NCI-H2196 treated with DMSO at 0.1 percent for 48 hours (cell line): ENCODE data around the gene THSD7A.

Experiments
- DNase-seq: peaks from one replicate; lab custom pipeline; 2025; ENCODE audit not compliant: unreplicated experiment; lab: John Stamatoyannopoulos, UW

Gene THSD7A

DNA sequence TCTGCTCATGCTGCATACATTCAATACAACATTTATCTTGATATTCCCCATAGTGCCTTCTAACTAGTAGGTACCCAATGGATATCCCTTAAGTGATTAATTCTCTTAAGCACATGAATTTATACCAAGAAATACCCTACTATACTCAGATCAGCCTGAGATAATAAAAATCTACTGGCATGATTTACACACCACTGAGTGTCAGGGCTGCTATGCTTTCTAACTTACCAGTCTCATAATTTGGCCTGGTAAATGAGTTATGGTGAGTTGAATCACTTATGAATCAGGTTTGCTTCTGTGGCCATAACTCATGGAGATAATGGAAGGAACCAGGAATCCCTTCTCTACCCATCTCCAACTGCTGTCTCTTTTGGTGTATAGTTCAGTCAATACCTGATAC lies 122.8 kb downstream of the THSD7A start:
- DNase-seq = no peak

DNA sequence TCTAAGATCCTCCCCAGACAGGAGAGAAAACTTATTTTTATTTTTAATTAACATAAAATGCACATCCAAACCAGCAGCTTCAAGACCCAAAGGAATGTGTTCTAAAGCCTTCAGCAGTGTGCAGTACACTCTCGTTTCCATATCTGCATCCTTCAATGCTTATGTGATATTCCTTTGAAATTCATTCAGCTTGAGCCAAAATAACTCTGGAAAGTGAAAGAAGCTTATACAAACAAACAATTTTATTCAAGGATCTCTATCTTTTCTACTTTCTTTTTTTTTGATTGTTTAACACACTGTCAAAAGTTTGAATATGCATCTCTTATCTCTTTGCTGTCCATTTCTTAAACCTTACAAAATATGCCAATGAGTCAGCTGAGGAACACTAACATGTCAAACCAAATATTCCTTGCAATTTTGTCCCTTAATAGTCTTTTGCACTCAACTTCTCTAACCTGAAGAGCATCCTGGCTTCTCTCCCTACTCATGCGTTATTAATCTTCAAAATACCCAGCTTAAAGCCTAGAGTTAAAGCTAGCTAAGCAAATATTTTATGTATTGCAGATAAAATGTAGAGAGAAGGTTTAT lies 124.3 kb downstream of the THSD7A start:
- no peak for DNase-seq

DNA sequence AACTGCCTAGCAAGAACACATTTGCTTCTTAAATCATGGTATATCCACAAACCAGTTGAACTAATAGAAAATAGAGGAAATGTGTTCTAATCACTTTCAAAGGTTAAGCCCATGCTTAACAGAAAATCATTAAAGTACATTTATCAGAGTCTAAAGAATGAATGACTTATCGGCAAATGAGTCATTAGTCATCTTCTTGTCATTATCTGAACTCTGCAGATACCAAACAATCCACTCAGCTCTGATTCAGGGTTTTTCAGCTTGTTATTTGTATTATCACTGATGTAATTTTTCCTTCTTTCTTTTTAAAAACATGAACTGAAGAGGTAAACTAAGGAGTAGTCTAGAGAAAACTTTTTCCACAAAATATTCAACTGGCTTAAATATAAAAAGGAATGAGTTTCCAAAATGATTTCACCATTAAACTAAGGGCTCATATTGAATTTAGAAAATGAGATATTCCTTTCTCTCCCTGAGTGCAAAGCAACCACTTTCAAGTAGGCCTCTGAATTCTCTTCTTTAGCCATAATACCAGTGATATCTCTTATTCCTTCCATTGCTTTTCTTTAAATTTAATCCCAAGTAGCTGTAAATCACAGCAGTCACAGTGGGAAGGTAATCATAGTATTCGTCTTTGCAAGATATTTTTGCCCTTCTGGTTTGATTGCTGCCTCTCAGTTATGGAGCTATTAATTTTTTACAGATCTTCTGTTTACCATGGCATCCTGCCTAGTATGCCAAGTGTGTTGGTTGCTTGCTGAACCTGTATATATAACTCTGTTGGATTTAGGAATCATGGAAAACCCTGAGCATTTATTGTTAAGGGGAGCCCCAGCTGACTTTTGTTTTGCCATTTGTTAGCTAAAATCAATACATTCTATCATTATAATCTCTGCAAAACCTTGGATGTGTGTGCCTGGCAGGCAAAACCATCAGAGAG lies 125.1 kb downstream of the THSD7A start:
- DNase-seq = no peak

DNA sequence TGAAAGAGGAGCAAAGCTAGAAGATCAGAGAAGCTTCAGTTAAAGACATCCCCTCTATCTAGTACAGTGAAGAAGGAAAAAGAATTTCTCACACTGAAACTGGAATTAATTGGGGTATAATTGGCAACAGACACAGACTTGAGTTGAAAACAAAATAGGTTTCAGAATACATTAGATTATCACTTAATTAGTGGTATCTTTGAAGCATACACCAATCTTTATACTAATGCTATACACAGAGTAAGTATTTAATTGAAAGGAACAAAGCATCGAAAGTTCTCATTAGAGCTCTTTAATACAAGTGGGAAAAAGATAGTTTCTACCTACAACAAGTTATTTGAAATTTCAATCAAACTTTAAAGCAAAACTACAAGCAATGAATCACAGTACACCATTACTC lies 128.2 kb downstream of the THSD7A start:
- DNase-seq = no peak

DNA sequence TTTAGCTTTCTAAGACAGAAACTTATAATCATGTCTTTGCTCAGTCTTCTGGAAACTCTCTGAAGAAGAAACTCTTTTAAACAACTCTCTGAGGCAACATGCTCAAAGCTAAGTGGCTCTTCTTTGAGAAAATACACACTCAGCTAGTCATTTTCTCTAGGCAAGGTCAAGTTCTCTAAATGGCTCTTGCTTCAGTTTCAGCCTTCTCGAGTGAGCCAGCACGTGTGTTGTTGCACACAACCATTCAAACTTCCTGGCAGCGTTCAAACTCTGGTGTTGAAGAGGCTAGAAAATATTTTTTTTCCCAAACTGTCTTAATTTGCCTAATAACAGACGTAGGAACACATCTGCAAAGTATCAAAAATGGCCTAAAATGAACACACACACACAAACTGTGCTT lies 129.1 kb downstream of the THSD7A start:
- DNase-seq = no peak

DNA sequence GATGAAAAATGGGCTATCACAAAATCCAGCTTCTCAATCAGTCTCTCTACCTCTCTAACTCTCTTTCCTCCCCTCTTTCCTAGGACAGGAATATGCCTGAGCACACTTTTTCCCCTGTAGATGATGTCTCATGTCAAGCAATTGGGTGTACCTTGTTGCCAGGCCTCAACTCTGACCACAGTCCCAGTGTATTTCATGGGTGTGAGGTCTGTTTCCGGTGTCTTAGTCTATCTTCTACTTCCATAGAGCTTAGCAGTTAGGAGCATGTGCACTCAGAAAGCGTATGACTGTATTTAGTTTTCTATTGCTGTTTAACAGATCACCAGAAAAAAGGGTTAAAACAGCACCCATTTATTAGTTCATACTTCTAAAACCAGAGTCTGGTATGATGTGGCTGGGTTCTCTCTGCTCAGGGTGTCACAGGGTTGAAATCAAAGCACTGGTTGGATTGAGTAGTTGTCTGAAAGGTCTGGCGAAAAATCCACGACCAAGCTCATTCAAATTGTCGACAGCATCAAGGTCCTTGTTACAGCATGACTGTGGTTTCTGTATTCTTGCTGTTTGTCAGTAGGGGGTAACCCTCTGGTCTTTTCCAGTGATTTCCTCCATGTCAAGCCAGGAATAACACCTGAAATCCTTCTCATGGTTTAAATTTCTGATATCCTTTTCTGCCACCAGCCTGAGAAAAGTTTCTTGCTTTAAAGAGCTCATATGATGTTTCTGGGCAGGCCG lies 130.0 kb downstream of the THSD7A start:
- no peak for DNase-seq

DNA sequence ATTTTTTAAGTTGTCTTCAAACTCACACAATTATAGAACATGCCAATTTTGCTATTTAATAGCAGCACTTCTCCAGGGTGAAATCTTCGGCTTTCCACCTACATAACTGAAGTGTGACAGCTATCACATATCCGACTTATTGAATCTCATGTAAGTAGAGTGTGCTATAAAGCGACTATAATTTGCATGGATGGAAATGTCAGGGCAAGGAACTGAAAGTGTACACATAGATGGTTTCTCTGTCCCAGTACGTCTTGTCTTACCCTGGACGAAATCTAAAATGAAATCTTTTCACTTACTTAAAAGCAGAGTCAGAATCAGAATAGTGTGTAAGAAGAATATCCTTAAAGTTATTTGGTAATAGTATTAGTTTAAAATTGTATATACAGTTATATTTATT lies 132.3 kb downstream of the THSD7A start:
- DNase-seq = no peak

DNA sequence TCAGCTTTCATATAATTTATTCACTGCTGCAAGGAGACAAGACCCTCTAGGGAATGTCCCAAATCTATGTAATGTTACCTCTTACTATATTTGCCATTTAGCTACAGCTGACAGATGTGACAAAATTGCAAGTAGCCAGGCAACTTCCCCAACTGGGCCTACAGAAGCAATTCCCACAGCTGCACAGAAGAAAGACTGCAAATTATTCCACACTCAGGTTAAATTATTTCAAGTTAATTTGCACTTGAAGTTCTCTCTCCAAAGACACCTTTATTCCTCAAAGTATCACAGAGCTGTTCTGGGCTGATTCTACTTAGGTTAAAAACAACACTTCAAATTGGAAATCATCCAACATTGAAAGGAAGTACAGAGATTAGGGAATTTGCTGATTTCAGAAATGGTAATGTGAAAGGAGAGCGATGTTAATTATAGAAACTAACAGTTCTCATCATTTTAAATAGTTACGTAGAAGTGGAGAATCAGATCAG lies 133.6 kb downstream of the THSD7A start:
- DNase-seq = no peak

DNA sequence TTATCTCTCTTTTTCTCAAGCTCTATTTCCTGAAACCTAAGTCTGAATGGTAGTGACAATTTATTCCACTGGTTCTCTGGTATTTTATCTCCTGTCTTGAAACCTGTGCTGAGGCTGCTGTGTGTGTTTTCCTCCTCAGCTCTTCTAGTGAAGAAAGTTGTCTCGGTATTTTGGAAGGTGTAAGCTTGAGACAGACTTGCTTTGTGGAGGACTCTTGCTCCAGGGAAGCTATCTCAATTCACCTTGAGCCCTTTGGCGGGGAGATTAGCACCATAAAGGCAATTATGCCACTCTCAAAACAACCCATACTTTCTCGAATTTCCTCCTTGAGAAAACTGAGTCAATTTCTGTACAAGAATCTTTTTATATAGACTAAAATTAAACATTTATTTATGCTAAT lies 141.6 kb downstream of the THSD7A start:
- DNase-seq = no peak

DNA sequence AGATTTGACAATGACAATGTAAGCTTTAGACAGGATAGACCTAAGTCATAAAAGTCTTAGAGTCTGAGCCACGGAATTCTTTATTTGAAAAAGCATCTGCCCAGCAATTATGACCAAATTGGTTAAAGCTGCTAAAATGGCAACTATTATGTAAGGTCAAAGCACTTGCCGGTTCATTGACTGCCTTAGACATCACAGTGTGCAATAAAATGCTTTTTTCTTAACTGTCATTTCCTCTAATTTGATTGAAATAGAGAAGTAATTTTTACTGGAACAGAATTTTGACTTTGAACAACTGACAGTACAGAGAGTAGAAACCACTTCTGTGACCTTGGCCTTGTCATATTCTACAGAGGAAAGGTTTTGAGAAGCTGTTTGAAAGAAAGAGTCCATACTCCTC lies 142.9 kb downstream of the THSD7A start:
- DNase-seq = no peak

DNA sequence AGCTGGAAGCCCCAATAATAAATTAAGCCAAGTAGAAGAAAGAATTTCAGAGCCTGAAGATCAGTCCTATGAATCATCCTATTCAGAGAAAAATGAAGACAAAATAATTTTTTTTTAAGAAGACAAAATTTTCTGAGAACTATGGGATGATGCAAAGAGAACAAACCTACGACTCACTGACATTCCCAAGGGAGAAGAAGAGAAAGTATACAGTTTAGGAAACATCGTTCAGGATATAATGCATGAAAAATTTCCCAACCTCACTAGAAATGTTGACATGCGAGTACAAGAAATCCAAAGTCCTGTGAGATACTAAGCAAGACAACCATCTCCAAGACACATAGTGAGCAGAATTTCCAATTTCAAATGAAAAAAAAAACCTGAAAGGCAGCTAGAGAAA lies 150.5 kb downstream of the THSD7A start:
- no peak for DNase-seq

DNA sequence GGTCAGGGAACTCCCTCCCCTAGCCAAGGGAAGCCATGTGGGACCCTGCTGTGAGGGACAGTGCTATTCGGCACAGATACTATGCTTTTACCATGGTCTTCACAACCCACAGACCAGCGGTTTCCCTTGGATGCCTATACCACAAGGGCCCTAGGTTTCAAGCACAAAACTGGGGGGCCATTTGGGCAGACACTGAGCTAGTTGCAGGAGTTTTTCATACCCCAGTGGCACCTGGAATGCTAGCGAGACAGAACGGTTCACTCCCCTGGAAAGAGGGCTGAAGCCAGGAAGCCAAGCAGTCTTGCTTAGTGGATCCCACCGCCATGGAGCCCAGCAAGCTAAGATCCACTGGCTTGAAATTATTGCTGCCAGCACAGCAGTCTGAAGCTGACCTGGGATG lies 156.8 kb downstream of the THSD7A start:
- DNase-seq = no peak

DNA sequence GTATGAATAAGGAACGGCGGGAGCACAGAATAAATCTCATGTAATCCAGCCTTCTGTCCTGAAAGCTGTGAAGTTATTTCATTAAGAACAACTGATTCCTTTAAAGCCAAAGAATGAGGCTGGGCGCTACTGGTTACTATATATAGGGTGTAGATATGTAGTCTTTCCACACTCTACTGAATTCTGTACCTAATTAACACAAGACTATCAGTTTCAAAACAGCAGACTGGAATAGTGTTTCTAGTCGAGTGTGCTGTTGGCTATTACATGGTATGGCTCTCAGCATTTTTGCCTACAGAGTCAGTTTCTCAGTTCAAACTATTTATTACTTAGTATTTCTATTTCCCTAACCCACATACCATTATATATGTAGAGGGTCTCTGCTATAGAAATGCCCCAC lies 163.3 kb downstream of the THSD7A start:
- DNase-seq = no peak

DNA sequence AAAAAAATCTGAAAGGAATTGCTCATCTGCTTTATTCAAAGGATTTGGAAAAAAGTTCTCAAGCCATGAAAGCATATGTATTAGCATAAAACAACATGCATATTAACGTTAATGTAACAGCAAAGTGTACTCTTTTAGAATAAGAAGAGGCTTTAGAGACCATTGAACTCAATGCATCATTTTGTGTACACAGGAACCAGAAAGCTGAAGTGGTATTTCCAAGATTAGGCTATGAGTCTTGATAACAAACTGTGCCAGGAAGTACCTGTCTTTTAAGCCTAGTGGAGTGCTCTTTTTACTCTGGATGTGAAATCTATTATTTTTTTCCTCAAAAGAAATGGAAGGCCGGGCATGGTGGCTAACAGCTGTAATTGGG lies 164.2 kb downstream of the THSD7A start:
- no peak for DNase-seq

DNA sequence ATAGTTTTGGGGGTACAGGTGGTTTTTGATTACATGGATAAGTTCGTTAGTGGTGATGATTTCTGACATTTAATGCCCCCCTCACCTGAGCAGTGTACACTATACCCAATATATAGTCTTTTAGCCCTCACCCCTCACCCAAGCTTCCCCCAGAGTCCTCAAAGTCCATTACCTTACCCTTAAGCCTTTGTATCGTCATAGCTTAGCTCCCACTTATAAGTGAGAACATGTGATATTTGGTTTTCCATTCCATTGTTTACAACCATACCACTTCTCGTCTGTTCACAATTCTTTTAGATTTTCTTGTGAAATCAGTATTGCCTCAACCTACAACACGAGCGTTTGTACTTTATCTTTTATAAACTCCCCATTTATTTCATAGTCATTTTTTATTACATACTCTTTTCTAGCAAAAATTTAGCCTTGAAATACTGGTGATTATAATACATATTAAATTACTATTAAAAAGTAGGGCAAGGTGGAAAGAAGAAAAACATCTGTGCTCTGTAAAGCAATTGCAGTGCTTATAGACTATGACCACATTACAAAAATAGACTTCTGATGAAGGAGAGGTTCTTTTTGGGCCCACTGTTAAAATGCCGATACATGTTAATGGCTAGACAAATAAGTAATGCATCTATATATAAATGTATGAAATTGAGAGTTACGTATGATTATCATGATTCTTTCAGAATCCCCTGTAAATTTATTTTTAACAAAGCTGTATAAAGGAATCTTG lies 164.8 kb downstream of the THSD7A start:
- no peak for DNase-seq

DNA sequence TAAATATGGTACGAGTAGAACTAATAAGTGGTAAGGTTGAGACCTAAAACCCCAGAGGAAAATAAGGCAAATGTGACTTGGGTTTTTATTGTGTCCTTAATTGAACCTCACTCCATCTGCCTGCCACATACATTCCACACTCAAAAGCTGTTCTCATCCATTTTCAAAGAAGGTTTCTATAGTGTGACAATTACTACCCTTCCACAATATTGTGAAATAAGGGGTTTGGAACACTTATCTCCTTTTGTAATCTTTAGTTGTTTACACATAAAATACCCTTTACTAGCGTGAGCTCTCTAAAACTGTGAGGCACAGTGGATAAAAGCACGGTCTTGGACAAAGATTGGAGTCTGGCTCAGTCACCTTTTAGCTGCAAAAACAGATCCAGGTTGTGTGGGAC lies 166.6 kb downstream of the THSD7A start:
- no peak for DNase-seq

DNA sequence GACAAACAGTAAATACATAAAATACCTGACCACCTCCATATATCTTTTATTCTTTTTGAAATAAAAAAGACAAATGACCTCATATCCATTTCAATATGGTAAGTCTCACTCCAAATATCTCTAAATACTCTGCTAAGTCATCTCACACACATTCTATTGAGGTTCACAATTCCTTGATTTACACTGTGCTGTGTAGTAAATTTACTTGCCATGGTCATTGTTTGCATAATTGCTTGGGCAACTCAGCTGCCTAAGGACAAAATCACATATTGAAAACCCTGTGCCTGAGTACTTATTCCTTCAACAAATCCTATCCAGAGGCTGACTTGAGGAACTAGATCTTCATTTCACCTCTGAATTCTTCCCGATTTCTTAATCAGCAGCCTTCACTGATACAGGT lies 176.4 kb downstream of the THSD7A start:
- no peak for DNase-seq

DNA sequence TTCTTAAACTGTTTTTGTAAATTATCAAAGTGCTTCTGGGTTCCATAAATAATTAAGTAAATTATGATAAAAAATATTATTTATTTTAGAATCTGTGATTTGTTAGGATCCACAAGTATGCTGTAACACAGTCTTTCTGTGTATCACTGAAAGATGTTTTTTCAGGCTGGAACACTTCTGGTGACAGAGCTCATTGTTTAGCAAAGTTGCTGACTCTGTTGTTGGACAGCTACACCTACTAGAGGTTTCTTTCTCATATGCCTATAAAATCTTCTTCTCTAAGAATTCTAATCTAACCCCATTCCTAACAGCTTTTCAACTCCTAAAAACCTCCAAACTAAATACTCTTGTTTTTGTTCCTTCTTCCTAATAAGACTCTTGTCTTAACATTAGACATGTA lies 176.8 kb downstream of the THSD7A start:
- DNase-seq = no peak

DNA sequence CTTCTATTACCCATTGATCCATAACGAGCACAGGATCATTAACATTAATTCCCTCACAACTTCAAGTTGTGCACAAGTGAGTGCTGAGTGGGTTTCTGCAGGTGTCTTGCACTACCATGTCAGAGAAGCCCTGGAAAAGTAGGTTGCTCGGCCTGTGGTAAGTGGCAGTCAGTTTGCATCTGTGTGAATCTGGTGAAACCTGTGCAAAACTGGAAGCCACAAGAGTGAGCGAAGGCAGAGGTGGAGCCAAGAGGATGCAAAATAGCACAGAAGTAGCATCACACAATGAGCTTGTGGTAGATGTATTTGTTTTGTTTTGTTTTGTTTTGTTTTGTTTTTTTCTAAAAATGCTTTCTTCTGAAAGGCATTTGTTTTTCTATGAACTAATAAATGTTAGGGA lies 181.5 kb downstream of the THSD7A start:
- no peak for DNase-seq

DNA sequence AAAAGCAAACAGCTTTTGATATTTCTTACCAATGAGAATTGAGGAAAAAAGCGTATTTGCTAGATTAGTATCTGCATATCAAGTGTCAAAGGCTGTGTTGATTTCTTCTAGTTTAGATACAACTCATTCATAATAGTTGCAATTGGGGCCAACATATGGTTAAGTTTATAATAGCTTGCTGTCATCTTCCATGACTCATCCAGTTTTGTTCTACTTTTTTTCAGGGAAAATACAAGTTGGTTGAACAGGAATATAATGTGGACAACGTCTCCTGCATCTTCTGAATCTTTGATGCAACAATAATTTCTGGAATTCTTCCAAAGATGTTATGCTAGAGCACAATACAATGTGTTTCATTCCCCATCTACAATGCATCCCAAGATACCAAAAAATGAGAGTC lies 182.0 kb downstream of the THSD7A start:
- DNase-seq = no peak

DNA sequence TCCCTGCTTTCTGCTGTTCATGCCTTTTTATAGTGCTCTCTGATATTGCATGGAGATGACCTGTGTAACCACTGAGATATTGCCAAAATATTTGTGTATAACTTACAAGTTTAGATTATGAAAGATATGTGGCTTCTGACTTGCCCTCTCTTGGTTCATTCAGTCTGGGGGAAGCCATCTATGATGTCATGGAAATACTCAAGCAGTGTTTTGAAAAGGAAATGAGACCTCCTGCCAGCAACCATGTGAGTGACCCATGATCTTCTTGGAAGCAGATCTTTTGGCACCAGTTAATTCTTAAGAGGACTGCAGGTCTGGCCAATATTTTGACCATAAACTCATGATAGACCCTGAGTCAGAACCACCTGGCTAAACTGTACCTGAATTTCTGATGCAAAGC lies 183.0 kb downstream of the THSD7A start:
- no peak for DNase-seq
